Measurements from ENCODE around the gene RASSF6. TPM values are rescaled to one million over a fixed set of nuclear protein-coding genes. Genes with fewer than 3 reads are reported as not detected.

The RASSF6 gene
- total RNA-seq, 3 donors from 2014 or later (not counting 1 experiment from before 2014, with no cell fraction given) = 0.08 TPM; not detected in 2

- no peaks in the 10 kb centered on the region for H3K27me3 ChIP-seq (ENCODE audit: control insufficient read depth, insufficient read depth, low read length)
- H3K4me1 ChIP-seq (ENCODE audit: control insufficient read depth, insufficient read depth, low read length) = no peaks in the 10 kb centered on the region
- no peak overlapping the region for H3K4me3 ChIP-seq (ENCODE audit: low read length)
- intact Hi-C loops (cut with micrococcal nuclease) = no loop called here
- no peaks in the 10 kb centered on the region for H3K9me3 ChIP-seq (ENCODE audit: control insufficient read depth, insufficient read depth, low read length)
- Mint-ChIP-seq H3K36me3 (no peaks in the 10 kb centered on the region), H3K27ac (no peak overlapping the region), H3K27me3 (ENCODE audit: low read depth in 2 of 2) (no peaks in the 10 kb centered on the region), H3K4me3 (no peak overlapping the region), H3K9me3 (peaks cover 2 to 3% of the 10 kb centered on the region in 2 donors), H3K4me1 (no peaks in the 10 kb centered on the region)
- no peaks in the 10 kb centered on the region for H3K36me3 ChIP-seq (ENCODE audit: control insufficient read depth, insufficient read depth, low read length)
- H3K27ac ChIP-seq (ENCODE audit: low read length) = no peak overlapping the region
- DNase-seq (no peak), ATAC-seq (no peak)
- 63% methylated on average over 11 of the region's 12 CpGs for WGBS (ENCODE audit: insufficient coverage)
- TF ChIP-seq CTCF (IDR thresholded peaks at IDR 0.05) = no peak
These were observed 16.2 kb downstream of the RASSF6 start for GRCh38 chr4:73603854-73604584.

- DNase-seq (no peak), ATAC-seq (no peak)
- Mint-ChIP-seq H3K27me3 (ENCODE audit: low read depth in 2 of 2) (no peaks in the 10 kb centered on the region), H3K4me1 (no peaks in the 10 kb centered on the region), H3K27ac (no peak overlapping the region), H3K36me3 (no peaks in the 10 kb centered on the region), H3K4me3 (no peak overlapping the region), H3K9me3 (peaks cover 2 to 3% of the 10 kb centered on the region in 2 donors)
- TF ChIP-seq CTCF (IDR thresholded peaks at IDR 0.05) = no peak
- WGBS (ENCODE audit: insufficient coverage) = 78% methylated on average over 3 of the region's 3 CpGs
- Histone ChIP-seq H3K4me1 (ENCODE audit: control insufficient read depth, insufficient read depth, low read length) (no peaks in the 10 kb centered on the region), H3K9me3 (ENCODE audit: control insufficient read depth, insufficient read depth, low read length) (no peaks in the 10 kb centered on the region), H3K4me3 (ENCODE audit: low read length) (no peak overlapping the region), H3K36me3 (ENCODE audit: control insufficient read depth, insufficient read depth, low read length) (no peaks in the 10 kb centered on the region), H3K27me3 (ENCODE audit: control insufficient read depth, insufficient read depth, low read length) (no peaks in the 10 kb centered on the region), H3K27ac (ENCODE audit: low read length) (no peak overlapping the region)
- intact Hi-C loops (cut with micrococcal nuclease) = no loop called here
These were observed 16.9 kb downstream of the RASSF6 start for GRCh38 chr4:73603271-73603710.

GRCh38 chr4:73600954-73601353 is 19.3 kb downstream of the RASSF6 start:
- Mint-ChIP-seq H3K9me3 (peaks cover 0 to 2% of the 10 kb centered on the region in 2 donors), H3K4me1 (no peaks in the 10 kb centered on the region), H3K36me3 (no peaks in the 10 kb centered on the region), H3K27me3 (ENCODE audit: low read depth in 2 of 2) (no peaks in the 10 kb centered on the region), H3K4me3 (no peak overlapping the region), H3K27ac (no peak overlapping the region)
- DNase-seq (no peak), ATAC-seq (no peak)
- Histone ChIP-seq H3K27me3 (ENCODE audit: control insufficient read depth, insufficient read depth, low read length) (no peaks in the 10 kb centered on the region), H3K36me3 (ENCODE audit: control insufficient read depth, insufficient read depth, low read length) (no peaks in the 10 kb centered on the region), H3K4me1 (ENCODE audit: control insufficient read depth, insufficient read depth, low read length) (no peaks in the 10 kb centered on the region), H3K4me3 (ENCODE audit: low read length) (no peak overlapping the region), H3K9me3 (ENCODE audit: control insufficient read depth, insufficient read depth, low read length) (no peaks in the 10 kb centered on the region), H3K27ac (ENCODE audit: low read length) (no peak overlapping the region)
- no peak for TF ChIP-seq CTCF (IDR thresholded peaks at IDR 0.05)
- intact Hi-C loops (cut with micrococcal nuclease) = no loop called here

- Histone ChIP-seq H3K4me1 (ENCODE audit: control insufficient read depth, insufficient read depth, low read length) (no peaks in the 10 kb centered on the region), H3K4me3 (ENCODE audit: low read length) (no peak overlapping the region), H3K36me3 (ENCODE audit: control insufficient read depth, insufficient read depth, low read length) (no peaks in the 10 kb centered on the region), H3K27me3 (ENCODE audit: control insufficient read depth, insufficient read depth, low read length) (no peaks in the 10 kb centered on the region), H3K27ac (ENCODE audit: low read length) (no peak overlapping the region), H3K9me3 (ENCODE audit: control insufficient read depth, insufficient read depth, low read length) (no peaks in the 10 kb centered on the region)
- DNase-seq = no peak
- H3K4me1 Mint-ChIP-seq = no peaks in the 10 kb centered on the region
- 86% methylated on average over 3 of the region's 4 CpGs for WGBS (ENCODE audit: insufficient coverage)
- H3K27ac Mint-ChIP-seq = no peak overlapping the region
- intact Hi-C loops (cut with micrococcal nuclease) = no loop called here
- TF ChIP-seq CTCF (IDR thresholded peaks at IDR 0.05) = no peak
- peaks cover 0 to 2% of the 10 kb centered on the region in 2 donors for H3K9me3 Mint-ChIP-seq
- no peak for ATAC-seq
- no peaks in the 10 kb centered on the region for H3K27me3 Mint-ChIP-seq (ENCODE audit: low read depth in 2 of 2)
- H3K4me3 Mint-ChIP-seq = no peak overlapping the region
- H3K36me3 Mint-ChIP-seq = no peaks in the 10 kb centered on the region
These were observed 21.1 kb downstream of the RASSF6 start for GRCh38 chr4:73599182-73599581.

Data from natural killer cell (primary cell).